ENCODE measurements around the gene NAA20.

- no peak for TF ChIP-seq CTCF (IDR thresholded peaks at IDR 0.05)
- no peak for TF ChIP-seq POLR2A (IDR thresholded peaks at IDR 0.05)
Measured at GRCh38 chr20:19978511-19979210, 38.5 kb upstream of the NAA20 start.

All from prostate gland (tissue), 2 donors.